Ovary (tissue), 3 donors: ENCODE results near the gene ABTB2.

ENCODE experiments used
- EP300 ChIP-seq: sonication (generic); formaldehyde crosslinking; IDR thresholded peaks from one replicate; pipeline ENCODE4 v1.6.1; 2017; ENCODE audit warnings: antibody characterized with exemption
- POLR2A ChIP-seq: fragments of 450-650 bp; IDR thresholded peaks from one replicate; pipeline ENCODE4 v1.6.1; 2017; ENCODE audit warnings: antibody characterized with exemption, mild to moderate bottlenecking, moderate library complexity
- TF ChIP-seq, protein P1 (sequence below), 3 donors: fragments of 450-650 bp in 2 of 3; fragments of 200-600 bp in 1 of 3; IDR thresholded peaks; one replicate each; pipeline versions ENCODE4 v1.5.1 to v1.8.0; 2016 to 2022; ENCODE audit warnings: antibody characterized with exemption in 3 of 3, mild to moderate bottlenecking in 1 of 3
- donor health status: DM: no; HTN: no; CAD: no.

GRCh38 chr11:34360046-34360445 is 2.2 kb upstream of the ABTB2 start:
- no peak for TF ChIP-seq EP300
- TF ChIP-seq, protein P1, sequence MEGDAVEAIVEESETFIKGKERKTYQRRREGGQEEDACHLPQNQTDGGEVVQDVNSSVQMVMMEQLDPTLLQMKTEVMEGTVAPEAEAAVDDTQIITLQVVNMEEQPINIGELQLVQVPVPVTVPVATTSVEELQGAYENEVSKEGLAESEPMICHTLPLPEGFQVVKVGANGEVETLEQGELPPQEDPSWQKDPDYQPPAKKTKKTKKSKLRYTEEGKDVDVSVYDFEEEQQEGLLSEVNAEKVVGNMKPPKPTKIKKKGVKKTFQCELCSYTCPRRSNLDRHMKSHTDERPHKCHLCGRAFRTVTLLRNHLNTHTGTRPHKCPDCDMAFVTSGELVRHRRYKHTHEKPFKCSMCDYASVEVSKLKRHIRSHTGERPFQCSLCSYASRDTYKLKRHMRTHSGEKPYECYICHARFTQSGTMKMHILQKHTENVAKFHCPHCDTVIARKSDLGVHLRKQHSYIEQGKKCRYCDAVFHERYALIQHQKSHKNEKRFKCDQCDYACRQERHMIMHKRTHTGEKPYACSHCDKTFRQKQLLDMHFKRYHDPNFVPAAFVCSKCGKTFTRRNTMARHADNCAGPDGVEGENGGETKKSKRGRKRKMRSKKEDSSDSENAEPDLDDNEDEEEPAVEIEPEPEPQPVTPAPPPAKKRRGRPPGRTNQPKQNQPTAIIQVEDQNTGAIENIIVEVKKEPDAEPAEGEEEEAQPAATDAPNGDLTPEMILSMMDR (IDR thresholded peaks at IDR 0.05): no peak
- TF ChIP-seq POLR2A: no peak
